NCI-H128 (cell line): ENCODE results near the gene ITGA8.
"Not testable (repeated sequence)": the region's sequence is repeated elsewhere in the genome, so short reads cannot be mapped to it uniquely, and the experiment has no call there.

Source experiments
- DNase-seq: peaks from one replicate; lab custom pipeline; 2025; ENCODE audit not compliant: unreplicated experiment; lab: John Stamatoyannopoulos, UW

Gene ITGA8

DNA sequence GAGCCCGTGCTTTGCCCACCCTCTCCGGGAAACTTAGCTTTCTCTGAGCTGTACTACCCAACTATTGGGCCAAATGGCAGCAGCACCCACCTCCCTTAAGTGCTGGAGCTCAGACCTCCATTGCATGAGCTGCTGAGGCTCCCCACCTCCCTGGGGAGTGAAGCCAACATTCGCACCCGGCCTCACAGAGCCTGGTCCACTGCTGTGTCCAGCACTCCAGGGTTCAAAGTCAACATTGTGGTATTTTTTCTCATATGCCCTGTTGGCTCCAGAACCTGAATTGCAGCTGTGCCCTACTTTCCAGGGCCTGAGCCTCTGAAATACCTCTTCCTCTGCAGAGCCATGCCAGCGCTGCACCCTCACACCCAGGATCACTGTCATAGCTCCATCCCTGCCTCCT lies 29.7 kb downstream of the ITGA8 start:
- no peak for DNase-seq

DNA sequence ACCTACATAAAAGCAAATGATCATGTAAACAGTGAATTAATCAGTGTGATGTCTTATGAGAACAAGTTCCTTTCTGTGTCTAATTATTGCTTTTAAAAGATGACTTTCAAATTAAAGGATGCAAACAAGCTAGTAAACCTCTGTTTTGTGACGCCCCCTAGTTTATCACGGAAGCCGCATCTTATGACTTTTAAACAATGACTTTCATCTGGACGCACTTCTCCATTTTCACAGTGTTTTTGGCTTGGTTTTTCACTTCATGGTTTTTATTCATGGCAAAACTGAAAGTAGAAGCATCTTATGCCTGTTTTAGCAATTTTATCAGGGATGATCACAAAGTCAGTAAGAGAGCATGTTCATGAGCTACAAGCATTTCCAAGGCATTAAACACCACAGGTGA lies 35.0 kb downstream of the ITGA8 start:
- DNase-seq = no peak

DNA sequence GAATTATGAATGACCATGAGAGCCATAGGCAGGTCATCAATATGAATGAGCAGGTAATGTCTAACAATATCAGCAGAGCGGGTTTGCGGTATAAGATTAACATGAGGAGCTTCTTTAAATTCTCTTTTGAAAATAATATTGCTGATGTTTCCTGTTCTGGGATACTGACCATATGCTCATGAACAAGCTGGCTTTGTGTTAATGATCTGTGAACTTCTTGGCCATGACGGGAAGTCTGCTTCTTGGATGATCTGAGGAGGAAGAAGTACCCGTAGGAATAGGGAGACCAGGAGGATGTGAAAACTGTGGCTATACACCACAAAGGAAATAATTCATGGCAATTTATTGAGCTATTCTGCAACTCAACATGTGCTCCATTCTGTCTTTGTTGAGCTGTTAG lies 38.6 kb downstream of the ITGA8 start:
- no peak for DNase-seq

DNA sequence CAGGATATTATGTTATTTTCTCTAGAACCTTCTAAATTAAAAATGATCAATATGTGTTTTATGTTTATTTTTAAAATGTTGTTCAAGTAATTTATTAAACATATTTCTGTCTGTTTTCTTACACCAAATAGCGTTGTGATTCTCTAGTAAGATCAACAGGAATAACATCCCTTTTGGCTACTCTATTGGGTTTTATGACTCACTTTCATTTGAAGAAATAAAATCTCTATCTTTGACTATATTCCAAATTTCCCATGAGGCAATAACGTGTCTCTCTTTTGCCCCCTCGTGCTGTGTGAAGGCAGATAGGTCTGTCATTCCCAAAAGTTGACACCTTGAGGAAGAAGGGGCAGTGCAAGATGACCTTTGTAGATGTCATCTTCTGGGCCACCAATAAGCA lies 40.9 kb downstream of the ITGA8 start:
- DNase-seq = no peak

DNA sequence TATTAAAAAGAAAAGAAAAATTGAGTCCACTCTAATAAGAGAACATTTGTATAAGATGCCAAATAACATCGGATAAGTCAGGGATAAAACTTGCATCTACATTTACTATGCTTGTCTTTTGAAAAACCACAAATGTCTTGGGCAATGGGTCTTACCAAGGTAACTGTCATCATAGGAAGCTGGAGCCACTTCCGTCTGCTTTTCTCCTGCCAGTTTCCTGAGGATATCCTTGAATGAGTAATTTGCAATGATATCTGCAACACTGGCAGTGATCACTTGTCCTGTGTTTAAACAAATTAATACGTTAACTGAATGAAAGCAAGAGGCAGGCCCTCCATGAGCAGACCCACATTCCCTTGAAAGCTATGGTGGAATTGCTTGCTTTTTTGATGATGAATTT lies 47.3 kb downstream of the ITGA8 start:
- DNase-seq = no peak

DNA sequence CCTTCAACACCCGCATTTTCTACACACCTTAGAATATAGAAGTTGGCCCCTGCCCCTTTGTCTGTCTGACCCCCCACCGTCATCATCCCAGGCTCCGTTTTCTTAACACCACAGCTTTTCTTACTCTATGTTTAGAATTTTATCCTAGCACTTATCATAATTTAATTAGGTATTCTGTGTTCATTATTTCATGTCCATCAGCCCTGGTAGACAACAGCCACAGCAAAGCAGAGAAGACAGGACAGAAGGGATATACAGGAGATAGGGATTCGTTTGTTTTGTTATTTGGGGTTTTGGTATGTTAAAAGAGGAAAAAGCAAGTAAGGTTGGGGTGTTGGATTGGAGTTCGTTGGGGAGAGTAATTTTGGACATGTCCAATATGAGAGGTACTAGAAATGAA lies 48.8 kb downstream of the ITGA8 start:
- no peak for DNase-seq

DNA sequence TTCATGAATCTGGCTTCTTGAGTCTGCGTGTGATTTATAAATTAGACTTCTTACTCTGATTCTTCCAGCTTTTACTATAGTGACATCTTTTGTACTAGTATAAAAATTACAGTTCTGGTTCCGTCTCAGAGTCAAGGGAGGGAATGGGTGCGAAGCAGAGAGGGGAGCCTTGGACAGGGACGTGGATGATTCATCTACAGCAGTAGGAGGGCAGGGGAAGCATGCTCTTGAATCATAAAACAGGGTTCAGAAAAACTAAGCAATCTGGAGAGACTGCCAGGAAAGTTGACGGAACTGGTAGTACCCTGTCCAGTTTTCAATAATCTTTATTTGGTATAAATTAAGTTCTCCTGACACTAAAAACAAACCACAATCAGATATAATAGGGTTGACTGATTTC lies 58.1 kb downstream of the ITGA8 start:
- no peak for DNase-seq

DNA sequence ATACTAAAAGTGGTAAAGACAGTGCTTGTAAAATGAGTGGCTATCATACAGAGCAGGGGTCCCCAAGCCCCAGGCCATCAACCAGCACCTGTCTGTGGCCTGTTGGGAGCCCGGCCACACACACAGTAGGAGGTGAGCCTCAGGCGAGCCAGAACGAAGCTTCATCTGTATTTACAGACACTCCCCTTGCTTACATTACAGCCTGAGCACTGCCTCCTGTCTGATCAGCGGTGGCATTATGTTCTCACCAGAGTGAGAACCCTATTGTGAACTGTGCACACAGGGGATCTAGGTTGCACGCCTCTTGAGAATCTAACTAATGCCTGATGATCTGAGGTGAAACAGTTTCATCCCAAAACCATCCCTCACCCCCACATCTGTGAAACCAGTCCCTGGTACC lies 58.7 kb downstream of the ITGA8 start:
- no peak for DNase-seq

DNA sequence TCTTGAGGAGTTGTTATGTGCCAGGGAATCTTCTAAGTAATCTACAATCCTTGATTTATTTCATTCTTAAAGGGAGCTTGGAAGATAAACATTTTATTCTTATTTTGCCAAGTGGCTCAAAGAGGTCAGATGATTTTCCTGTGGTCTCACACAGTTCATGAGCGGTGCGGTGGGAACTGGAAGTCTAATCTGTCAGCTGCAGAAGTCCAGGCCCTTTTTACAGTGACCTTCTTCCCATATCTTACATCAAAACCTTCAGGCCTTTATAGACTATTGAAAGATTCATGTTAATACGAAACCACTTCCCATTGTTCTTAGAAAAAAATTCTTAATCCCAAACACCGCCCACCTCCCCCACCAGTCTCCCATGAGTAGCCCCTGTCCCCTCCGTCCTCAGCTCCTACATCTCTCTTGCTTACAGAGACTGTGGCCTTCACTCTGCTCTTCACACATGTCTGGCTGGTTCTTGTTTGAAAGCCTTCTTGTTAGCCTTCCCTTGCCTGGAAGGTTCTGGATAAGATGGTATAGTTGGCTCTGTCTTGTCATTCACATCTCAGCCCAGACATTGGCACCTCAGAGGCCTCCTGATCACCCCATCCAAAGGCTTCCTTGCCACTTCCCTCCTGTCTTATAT lies 61.5 kb downstream of the ITGA8 start:
- no peak for DNase-seq

DNA sequence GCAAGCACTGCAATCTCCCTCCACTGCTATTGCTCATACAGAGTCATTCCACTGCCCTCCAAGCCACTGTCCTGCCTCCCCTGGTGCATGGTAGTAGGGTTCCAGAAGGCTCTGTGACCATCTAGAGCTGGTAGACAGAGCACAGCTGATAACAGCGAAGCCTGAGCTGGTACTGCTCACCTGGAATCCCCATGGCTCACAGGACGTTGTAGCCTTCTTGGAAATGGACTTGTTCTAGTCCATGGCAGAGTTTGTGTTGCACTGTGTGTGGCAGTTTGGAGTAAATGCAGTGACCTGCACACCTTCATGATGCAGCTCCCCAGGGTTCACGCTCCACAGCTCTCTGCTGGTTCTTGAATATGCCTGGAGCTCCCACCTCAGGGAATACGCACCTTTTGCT lies 67.0 kb downstream of the ITGA8 start:
- no peak for DNase-seq

DNA sequence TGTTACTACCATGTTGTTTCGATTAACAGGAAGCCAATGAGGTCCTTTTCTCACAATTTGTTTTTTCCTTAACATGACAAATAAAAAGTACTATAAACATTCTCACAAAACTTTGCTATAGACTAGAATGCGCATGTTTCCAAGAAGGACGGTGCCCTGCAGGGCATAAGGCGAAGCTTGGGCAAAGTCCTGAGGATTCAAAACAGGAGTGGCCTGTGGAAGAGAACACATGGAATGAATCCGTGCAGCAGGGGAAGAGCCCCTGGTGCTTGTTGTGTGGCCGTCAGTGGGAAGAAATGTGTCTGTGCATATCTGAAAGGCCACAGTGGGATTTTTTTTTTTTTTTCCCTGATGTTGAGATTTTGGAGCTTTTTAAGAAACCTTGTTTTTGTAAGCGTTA lies 67.6 kb downstream of the ITGA8 start:
- DNase-seq = no peak

DNA sequence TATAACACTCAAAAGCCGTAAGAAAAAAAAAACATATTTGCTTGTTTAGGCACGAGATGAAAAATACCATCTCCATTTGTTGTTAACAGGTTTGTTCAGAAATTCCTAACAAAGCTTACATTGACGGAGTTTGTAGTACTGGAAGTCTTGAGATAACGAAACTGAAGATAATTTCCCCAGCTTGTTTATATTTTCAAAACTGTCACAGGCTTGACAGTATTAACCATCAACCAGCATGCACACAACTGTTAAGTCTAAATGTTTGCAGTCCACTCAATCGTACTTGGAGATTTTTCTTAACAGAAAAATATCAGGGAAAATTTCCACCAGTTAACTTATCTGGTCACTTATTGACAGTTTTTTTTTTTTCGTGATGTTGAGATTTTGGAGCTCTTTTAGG lies 68.5 kb downstream of the ITGA8 start:
- no peak for DNase-seq

DNA sequence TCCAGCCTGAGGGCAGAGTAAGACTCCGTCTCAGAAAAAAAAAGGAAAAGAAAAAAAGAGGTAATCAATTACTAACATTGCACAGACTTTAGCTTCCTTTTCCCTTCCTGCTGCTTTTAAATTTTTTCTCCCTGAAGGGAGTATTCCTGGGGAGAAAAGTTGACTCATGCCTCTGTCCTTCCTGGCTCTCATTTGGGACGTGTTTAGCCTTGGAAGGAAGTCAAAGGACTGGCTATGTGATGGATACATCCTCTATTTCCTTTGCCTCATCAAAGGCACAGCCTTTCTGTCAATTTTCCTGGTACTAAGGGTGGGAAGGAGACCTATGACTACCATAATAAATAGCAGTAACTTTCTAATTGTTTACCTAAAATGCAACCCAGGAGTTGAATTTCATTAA lies 77.6 kb downstream of the ITGA8 start:
- DNase-seq = no peak

DNA sequence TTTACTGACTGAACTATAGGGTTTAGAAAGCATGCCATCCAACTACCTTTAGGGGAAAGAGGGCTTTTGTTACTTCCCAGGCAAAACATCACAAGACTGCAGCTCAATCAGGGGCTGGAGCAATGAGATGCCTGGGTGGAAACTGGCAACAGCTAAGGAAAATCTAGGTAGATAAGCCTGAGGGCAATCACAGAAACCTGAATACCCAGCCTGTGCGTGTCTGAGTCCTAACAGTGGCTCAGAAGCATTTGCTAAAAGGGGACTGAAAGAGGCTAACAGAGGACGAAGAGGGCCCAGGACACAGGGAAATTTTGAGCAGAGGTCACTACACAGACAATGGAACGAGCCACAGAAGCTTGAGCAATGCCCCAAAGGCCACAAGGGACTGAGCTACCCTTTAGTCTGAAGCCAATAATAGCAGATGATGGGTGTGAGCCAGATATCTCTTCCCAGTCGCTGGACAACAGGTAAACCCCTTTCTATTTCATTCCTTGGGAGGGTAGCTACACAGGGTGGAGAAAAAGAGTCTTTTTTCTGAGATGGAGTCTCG lies 79.1 kb downstream of the ITGA8 start:
- DNase-seq = no peak

DNA sequence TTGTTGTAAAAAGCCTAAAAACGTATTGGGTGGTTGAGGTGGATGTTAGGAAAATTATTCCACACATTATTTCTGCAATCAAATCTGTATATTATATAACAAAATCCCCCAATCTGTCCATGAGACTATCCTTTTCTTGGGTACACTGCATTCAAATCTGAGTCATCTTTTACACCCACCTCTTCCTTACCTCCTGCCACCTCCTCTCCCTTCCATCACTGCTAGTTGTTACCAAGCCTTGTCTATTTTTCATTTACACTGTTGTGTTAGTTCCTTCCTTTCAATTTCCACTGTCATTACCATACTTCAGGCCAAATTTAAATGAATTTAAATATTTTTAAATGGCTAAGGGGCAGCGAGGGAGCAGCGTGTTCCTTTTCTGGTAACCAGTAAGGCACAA lies 83.3 kb downstream of the ITGA8 start:
- DNase-seq = no peak

DNA sequence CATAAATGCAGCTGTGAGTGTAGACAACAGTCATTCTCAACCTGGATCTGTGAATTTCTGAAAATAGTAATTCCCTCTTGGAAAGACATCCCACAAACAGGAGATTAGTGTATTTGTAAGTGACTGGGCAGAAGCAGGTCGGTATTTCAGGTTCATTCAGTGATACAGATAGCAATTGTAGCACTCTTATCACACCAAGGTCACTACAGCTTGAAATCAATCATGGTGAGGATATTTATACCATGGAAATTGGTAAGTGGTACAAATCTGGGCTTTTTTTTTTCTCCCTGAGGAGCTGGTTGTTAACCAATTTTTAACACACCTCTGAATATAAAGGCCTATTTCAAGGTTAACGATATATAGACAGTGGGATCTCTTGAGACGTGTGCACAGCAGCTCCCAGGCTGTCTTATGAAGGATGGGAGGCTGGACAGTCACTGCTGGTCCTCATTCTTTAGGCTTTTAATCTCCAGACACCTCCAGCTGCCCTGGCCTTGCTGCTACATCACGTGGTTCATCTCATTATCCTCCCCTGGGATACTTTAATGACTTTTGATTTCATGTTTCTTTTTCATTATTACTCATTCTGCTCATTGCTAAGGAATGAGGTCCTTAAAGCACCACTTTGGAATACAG lies 87.1 kb downstream of the ITGA8 start:
- no peak for DNase-seq

DNA sequence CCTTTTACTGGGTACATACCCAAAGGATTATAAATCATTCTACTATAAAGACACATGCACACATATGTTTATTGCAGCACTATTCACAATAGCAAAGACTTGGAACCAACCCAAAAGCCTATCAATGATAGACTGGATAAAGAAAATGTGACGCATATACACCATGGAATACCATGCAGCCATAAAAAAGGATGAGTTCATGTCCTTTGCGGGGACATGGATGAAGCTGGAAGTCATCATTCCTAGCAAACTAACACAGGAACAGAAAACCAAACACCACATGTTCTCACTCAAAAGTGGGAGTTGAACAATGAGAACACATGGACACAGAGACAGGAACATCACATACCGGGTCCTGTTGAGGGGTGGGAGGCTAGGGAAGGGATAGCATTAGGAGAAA lies 88.5 kb downstream of the ITGA8 start:
- DNase-seq = not testable (repeated sequence)

DNA sequence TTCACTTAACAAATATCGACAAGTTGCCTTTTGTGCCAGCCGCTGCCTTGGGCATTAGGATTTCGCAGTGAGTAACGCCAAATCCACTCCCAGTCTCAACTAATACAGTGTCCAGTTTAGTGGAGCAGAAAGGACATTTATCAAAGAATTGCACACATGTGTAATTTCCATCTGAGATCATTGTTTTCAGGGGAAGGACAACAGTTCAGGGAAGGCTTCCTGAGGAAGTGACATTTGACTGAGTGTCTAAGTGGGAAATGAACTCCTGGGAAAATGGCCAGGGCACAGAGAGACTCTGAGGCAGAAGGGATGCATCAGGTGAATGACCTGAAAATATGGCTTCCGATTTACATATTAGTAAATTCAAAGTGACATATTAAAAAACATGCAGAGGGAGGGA lies 89.4 kb downstream of the ITGA8 start:
- DNase-seq = no peak

DNA sequence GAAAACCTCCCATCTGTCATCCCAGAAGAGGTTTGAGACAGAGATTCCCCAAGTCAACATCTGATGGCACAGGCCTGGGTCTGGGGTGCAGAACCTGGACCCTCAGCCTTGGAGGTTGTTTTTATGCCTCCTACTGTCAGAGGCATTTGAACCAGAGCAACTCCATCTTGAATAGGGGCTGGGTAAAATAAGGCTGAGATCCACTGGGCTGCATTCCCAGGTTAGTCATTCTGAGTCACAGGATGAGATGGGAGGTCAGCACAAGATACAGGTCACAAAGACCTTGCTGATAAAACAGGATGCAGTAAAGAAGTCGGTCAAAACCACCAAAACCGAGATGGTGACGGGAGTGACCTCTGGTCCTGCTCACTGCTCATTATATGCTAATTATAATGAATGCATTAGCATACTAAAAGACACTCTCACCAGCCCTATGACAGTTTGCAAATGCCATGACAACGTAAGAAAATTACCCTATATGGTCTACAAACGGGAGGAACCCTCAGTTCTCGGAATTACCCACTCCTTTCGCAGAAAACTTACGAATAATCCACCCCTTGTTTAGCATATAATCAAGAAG lies 92.0 kb downstream of the ITGA8 start:
- DNase-seq = no peak

DNA sequence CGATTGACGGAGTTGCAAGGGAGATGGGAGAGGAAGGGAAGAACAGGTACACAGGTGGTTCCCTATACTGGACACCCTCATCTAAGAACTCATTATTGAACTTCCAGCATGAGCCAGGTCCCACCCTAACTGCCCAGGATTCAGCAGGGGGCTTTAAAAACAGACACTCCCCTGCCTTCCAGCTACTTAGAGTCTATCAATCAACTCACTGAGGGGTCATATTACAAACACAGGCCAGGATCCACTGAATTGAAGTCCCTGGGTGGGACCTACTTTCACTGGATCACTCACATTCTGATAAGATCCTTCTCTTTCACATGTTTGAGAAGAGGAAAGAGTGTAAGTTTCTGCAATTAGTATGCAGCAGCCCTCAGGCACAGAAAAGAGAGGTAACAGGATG lies 92.8 kb downstream of the ITGA8 start:
- no peak for DNase-seq

DNA sequence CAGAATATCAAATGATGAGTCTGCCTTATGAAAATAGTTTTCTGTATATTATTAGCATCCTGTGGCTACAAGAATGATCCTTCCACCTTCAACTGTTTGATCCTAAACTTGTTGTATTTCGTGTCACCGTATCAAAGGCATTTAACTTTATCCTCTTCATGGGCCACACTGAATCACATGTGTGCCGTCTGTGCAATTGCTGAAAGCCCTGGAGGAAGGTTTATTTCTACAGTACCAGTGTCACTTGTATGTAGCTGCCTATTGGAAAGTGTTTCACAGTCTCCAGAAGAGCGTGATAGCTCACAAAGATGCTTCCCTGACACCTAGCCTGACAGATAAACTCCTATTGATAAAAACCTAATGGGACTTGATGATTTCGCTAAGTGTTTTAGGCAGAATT lies 94.5 kb downstream of the ITGA8 start:
- no peak for DNase-seq

DNA sequence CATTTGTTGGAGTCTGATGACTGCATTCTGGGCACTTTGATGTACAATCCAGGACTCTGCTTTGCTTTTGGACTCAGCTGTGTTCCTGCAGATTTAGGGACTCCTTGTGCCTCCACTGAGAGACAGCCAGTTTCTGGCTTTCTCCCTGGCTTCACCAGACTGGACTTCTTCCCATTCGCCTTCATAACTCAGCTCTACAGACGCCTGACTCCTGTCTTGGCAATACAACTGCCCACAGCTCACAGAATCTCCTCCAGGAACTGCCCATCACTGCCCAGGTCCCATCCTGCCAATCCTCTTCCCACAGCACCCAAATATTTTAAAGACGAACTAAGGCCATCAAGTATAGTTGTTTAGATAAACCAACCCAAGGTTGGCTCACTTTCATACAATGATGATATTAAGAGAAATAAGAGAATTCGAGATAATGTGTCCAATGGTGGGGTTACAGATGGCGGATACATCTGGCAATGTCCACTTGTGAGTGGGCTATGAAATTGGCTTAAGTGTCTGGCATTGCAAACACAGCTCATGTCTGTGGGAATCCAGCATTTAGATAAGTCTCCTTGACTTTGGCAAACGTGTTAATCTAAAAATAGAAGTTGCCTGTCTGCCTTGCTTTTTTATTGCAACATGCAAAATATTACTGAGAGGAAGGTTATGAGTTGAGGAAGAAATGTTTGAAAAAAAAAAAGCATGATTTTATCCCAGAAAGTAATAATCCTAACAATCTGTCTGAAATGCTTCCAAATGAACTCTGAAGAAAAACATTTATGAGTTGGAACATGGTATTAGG lies 95.1 kb downstream of the ITGA8 start:
- DNase-seq = no peak
